Heart right ventricle (tissue), 16 donors: ENCODE results near the gene SART3. TPM values are rescaled to one million over a fixed set of nuclear protein-coding genes. Genes with fewer than 3 reads are reported as not detected.

Experiments used
- ATAC-seq, 8 donors: fragments of 200-7000 bp; cut with Tn5 transposase; one replicate each; pipeline ENCODE4 v1.9.1; 2020; ENCODE audit warnings: mild to moderate bottlenecking in 8 of 8, moderate library complexity in 8 of 8, moderate number of reproducible peaks in 1 of 8
- DNase-seq, 2 donors: peaks; one replicate each; pipeline ENCODE4 v3.0.0-alpha.2; 2020
- H3K27ac ChIP-seq, 10 donors: fragments of 200-600 bp; sonication (generic) in 2 of 10; one replicate each; pipeline versions ENCODE4 v1.5.0 to v1.8.0; 2020 to 2022; ENCODE audit warnings: mild to moderate bottlenecking in 3 of 10
- H3K27me3 ChIP-seq, 7 donors: fragments of 200-600 bp; one replicate each; pipeline ENCODE4 v1.8.0; 2021 to 2022; ENCODE audit warnings: mild to moderate bottlenecking in 2 of 7
- H3K36me3 ChIP-seq, 9 donors: fragments of 200-600 bp; sonication (generic) in 1 of 9; one replicate each; pipeline versions ENCODE4 v1.5.0 to v1.8.0; 2020 to 2022; ENCODE audit warnings: mild to moderate bottlenecking in 2 of 9
- H3K4me1 ChIP-seq, 9 donors: fragments of 200-600 bp; sonication (generic) in 1 of 9; one replicate each; pipeline versions ENCODE4 v1.5.0 to v1.8.0; 2020 to 2022; ENCODE audit warnings: mild to moderate bottlenecking in 4 of 9
- H3K4me3 ChIP-seq, 10 donors: fragments of 200-600 bp; sonication (generic) in 2 of 10; one replicate each; pipeline versions ENCODE4 v1.5.0 to v1.8.0; 2020 to 2022; ENCODE audit warnings: mild to moderate bottlenecking in 7 of 10, moderate library complexity in 2 of 10
- H3K9me3 ChIP-seq, 11 donors: fragments of 200-600 bp in 10 of 11; sonication (generic) in 2 of 11; one replicate each; pipeline versions ENCODE4 v1.5.0 to v1.8.0; 2013 to 2022; ENCODE audit warnings: mild to moderate bottlenecking in 2 of 11, control low read depth in 1 of 11, moderate library complexity in 1 of 11
- WGBS, 2 donors: extraction: QIAGEN DNeasy Blood & Tissue Kit; methylation state at CpG; one replicate each; pipeline ENCODE4 v1.1.7; 2013; ENCODE audit warnings: inconsistent platforms in 1 of 2; 5-methylcytosine and 5-hydroxymethylcytosine counted together
- intact Hi-C, 10 donors: fragments of 100-400 bp; cut with DNase I; formaldehyde crosslinking; loops; one replicate each; pipeline versions ENCODE4 v1.11.1 to v1.14.2; 2022
- polyA plus RNA-seq, 2 donors: library from polyadenylated mRNA; stranded (reverse); fragments of 200-250 nt; gene quantifications; one replicate each; pipeline ENCODE4 v1.2.3, GENCODE V29; 2013
- total RNA-seq, 10 donors: library from RNA; stranded (reverse); fragmentation: NEBNext Ultra II Directional in 3 of 10; extraction: Animal tissue kit (Norgen Biotek cat#: 25700) in 3 of 10; gene quantifications; one replicate each; pipeline versions ENCODE4 v1.2.1 to v1.2.4, GENCODE V29; 2021 to 2023
- TF ChIP-seq, protein P1 (sequence below), 9 donors: fragments of 200-600 bp; sonication (generic) in 2 of 9; IDR thresholded peaks; one replicate each; pipeline versions ENCODE4 v1.5.0 to v1.8.0; 2021 to 2022; ENCODE audit warnings: antibody characterized with exemption in 9 of 9, mild to moderate bottlenecking in 5 of 9, moderate library complexity in 1 of 9
- donor health status: Arrhythmogenic right ventricular cardiomyopathy.
- donor health status: ischemic (EF 13 %, LVEDD 7.1; RV severe dilation, severe dysfunction).
- donor health status: healthy with polysubstance abuse.
- donor health status: DM: no; HTN: yes; CAD: no.
- donor health status: DM: no; HTN: no; CAD: no.
- donor health status: ischemic (EF 25% LVEDD 6.9; RV normal size, moderate dysfunction).
- donor health status: ischemic (EF 25% LVEDD 5.7; RV mildly dilated, moderate dysfunction).
- donor health status: healthy.
- donor health status: DM: yes; HTN: yes; CAD: no.
- donor health status: Ischemic cardiomyopathy.
- donor health status: ischemic (EF 35%, LVEDD 5.7; RV mildly dilated, moderate dysfunction).
- donor health status: nonischemic (EF 11% LVEDD 7.7; RV severe dilation, severe dysfunction).
- donor health status: DM: yes; HTN: yes; CAD: no.
- donor health status: PGD.
- donor health status: ischemic (EF 29% LVEDD 5.4; RV normal size, mild dysfunction).
- donor health status: nonischemic (EF 23%, LVEDD 6.1; RV moderate dilation, normal function).

SART3 gene
- total and polyA plus RNA-seq, 12 donors = 13.5 to 38.0 (median 24.4) TPM

DNA sequence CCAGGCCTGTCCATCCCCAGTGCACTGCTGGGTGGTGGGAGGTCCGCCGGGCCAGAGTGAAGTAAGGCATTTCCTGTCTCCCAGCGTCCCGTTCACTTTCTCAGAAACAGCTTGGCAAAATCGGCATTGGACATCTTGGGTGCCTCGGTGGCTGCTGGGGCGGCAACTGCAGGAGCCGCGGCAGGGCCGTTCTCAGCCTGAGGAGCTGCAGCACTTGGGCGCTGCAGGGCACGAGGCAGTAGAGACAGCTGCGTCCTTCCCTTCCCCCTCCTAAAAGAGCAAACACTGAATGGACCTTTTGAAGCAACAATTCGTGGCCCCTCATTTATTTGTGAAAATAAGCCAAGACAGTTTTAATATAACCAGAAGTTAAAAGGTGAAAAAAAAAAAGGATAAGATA, 37.6 kb downstream of the SART3 start:
- Histone ChIP-seq H3K36me3 (peaks cover 0 to 100% (median 78%) of the 10 kb centered on the region in 9 donors), H3K27ac (no peak overlapping the region), H3K27me3 (no peaks in the 10 kb centered on the region), H3K4me1 (no peaks in the 10 kb centered on the region), H3K9me3 (no peaks in the 10 kb centered on the region), H3K4me3 (no peak overlapping the region)
- intact Hi-C loops = no loop called here
- ATAC-seq (no peak), DNase-seq (no peak)
- TF ChIP-seq, protein P1, sequence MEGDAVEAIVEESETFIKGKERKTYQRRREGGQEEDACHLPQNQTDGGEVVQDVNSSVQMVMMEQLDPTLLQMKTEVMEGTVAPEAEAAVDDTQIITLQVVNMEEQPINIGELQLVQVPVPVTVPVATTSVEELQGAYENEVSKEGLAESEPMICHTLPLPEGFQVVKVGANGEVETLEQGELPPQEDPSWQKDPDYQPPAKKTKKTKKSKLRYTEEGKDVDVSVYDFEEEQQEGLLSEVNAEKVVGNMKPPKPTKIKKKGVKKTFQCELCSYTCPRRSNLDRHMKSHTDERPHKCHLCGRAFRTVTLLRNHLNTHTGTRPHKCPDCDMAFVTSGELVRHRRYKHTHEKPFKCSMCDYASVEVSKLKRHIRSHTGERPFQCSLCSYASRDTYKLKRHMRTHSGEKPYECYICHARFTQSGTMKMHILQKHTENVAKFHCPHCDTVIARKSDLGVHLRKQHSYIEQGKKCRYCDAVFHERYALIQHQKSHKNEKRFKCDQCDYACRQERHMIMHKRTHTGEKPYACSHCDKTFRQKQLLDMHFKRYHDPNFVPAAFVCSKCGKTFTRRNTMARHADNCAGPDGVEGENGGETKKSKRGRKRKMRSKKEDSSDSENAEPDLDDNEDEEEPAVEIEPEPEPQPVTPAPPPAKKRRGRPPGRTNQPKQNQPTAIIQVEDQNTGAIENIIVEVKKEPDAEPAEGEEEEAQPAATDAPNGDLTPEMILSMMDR (IDR thresholded peaks at IDR 0.05) = no peak
- WGBS, 2 donors = 85 to 86% methylated on average over 14 of the region's 14 CpGs

DNA sequence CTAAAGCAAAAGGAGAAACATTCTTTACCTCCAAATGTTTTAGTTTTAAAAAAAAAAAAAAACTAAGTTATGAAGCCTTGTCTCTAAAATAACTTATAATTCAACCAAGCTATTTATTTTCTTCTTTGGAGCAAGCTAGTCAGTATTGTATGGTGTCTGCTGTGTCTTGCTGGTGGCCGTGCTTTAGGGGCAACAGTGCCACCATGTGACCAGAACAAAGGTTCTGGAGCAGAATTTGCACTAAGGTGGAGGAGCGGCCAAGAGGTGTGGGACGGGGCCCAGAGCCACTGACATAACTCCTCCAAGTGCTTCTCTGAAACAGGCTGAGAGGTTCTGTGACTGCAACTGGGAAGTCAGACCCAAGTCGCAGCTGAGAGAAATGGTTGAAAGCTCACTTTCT, 41.4 kb downstream of the SART3 start:
- ATAC-seq = no peak
- 64 to 67% methylated on average over 4 of the region's 4 CpGs for WGBS, 2 donors
- Histone ChIP-seq H3K36me3 (peaks cover 0 to 78% (median 57%) of the 10 kb centered on the region in 9 donors), H3K27me3 (no peaks in the 10 kb centered on the region), H3K4me3 (no peak overlapping the region), H3K4me1 (peaks cover 0 to 17% (median 10%) of the 10 kb centered on the region in 9 donors), H3K9me3 (no peaks in the 10 kb centered on the region), H3K27ac (no peak overlapping the region)
- DNase-seq = no peak
- intact Hi-C loops = loop anchor here in 1 of 10 donors (10.0 kb wide), 1 partner anchor 525 kb away; no protein-coding TSS in a partner anchor
- TF ChIP-seq, protein P1 (IDR thresholded peaks at IDR 0.05) = peak in 2 of 9 donors; percentile 10 to 19

DNA sequence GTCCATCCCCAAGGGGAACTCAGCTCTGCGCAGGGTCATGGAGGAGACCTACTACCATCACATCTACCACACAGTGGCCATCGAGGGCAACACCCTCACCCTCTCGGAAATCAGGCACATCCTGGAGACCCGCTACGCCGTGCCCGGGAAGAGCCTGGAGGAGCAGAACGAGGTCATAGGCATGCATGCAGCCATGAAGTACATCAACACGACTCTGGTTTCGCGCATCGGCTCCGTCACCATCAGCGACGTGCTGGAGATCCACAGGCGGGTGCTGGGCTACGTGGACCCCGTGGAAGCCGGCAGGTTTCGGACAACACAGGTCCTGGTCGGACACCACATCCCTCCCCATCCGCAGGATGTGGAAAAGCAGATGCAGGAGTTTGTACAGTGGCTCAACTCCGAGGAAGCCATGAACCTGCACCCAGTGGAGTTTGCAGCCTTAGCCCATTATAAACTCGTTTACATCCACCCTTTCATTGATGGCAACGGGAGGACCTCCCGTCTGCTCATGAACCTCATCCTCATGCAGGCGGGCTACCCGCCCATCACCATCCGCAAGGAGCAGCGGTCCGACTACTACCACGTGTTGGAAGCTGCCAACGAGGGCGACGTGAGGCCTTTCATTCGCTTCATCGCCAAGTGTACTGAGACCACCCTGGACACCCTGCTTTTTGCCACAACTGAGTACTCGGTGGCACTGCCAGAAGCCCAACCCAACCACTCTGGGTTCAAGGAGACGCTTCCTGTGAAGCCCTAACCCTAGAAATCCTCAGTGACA, 42.1 kb downstream of the SART3 start:
- H3K4me3 ChIP-seq = no peak overlapping the region
- H3K9me3 ChIP-seq = no peaks in the 10 kb centered on the region
- TF ChIP-seq, protein P1 (IDR thresholded peaks at IDR 0.05) = no peak
- ATAC-seq (no peak), DNase-seq (no peak)
- 93 to 94% methylated on average over 39 of the region's 39 CpGs for WGBS, 2 donors
- peaks cover 0 to 20% (median 10%) of the 10 kb centered on the region in 9 donors for H3K4me1 ChIP-seq
- intact Hi-C loops = loop anchor here in 1 of 10 donors (10.0 kb wide), 1 partner anchor 524 kb away; no protein-coding TSS in a partner anchor
- peaks cover 0 to 72% (median 51%) of the 10 kb centered on the region in 9 donors for H3K36me3 ChIP-seq
- no peak overlapping the region for H3K27ac ChIP-seq
- H3K27me3 ChIP-seq = no peaks in the 10 kb centered on the region

DNA sequence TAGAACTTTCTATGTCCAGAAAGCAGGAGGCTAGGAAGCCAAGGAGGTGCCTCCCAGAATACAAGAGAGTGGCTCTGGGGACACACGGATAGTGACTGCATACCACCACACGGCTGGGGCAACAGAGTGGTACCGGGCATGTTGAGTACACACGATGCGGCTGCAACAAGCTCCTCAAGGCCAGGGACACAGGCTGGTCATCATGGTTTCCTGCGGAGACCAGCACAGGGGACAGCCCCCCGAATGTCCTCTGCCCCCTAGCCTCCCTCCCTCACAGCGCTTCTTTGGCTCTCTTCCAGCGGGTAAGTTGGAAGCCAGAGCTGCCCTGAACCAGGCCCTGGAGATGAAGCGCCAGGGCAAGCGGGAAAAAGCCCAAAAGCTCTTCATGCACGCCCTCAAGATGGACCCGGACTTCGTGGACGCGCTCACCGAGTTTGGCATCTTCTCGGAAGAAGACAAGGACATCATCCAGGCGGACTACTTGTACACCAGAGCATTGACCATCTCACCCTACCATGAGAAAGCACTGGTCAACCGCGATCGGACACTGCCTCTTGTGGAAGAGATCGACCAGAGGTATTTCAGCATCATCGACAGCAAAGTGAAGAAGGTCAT, 42.8 kb downstream of the SART3 start:
- Histone ChIP-seq H3K9me3 (no peaks in the 10 kb centered on the region), H3K36me3 (peaks cover 0 to 65% (median 44%) of the 10 kb centered on the region in 9 donors), H3K4me3 (no peak overlapping the region), H3K27ac (no peak overlapping the region), H3K27me3 (no peaks in the 10 kb centered on the region), H3K4me1 (peaks cover 0 to 20% (median 10%) of the 10 kb centered on the region in 9 donors)
- intact Hi-C loops = loop anchor here in 1 of 10 donors (10.0 kb wide), 1 partner anchor 523 kb away; no protein-coding TSS in a partner anchor
- no peak for DNase-seq
- TF ChIP-seq, protein P1 (IDR thresholded peaks at IDR 0.05) = no peak
- WGBS, 2 donors = 95 to 96% methylated on average over 24 of the region's 24 CpGs
- no peak for ATAC-seq
